H9 (cell line): Measurements from ENCODE around the gene HORMAD2. TPM values are rescaled to one million over a fixed set of nuclear protein-coding genes. Genes with fewer than 3 reads are reported as not detected.

Experiments used
- DNase-seq: peaks from one replicate; pipeline ENCODE4 v3.0.0-alpha.2; 2017
- H2AFZ ChIP-seq: one replicate; pipeline ENCODE4 v1.6.1; 2013; ENCODE audit warnings: mild to moderate bottlenecking, low read length, control low read depth, moderate library complexity
- H2AK5ac ChIP-seq: 2 replicates; pipeline ENCODE4 v1.6.1; 2013; ENCODE audit warnings: low read length, control low read depth, mixed read lengths; ENCODE audit not compliant: insufficient read length
- H2BK120ac ChIP-seq: one replicate; pipeline ENCODE4 v1.6.1; 2013; ENCODE audit warnings: low read depth, mild to moderate bottlenecking, low read length, control low read depth, inconsistent platforms; ENCODE audit not compliant: poor library complexity, severe bottlenecking
- H2BK12ac ChIP-seq: 2 replicates; pipeline ENCODE4 v1.6.1; 2013; ENCODE audit warnings: low read length, control low read depth, mixed read lengths, low read depth; ENCODE audit not compliant: insufficient read length
- H2BK15ac ChIP-seq: 2 replicates; pipeline ENCODE4 v1.6.1; 2013; ENCODE audit warnings: low read depth, low read length, control low read depth
- H2BK20ac ChIP-seq: one replicate; pipeline ENCODE4 v1.6.1; 2013; ENCODE audit warnings: low read depth, mild to moderate bottlenecking, low read length, control low read depth, inconsistent platforms; ENCODE audit not compliant: poor library complexity, severe bottlenecking
- H2BK5ac ChIP-seq: 2 replicates; pipeline ENCODE4 v1.6.1; 2013; ENCODE audit warnings: low read length, control low read depth, mixed read lengths; ENCODE audit not compliant: insufficient read length
- H3K14ac ChIP-seq: 2 replicates; pipeline ENCODE4 v1.6.1; 2013; ENCODE audit warnings: low read length, control low read depth; ENCODE audit not compliant: insufficient read depth
- H3K18ac ChIP-seq: 2 replicates; pipeline ENCODE4 v1.6.1; 2013; ENCODE audit warnings: low read depth, mild to moderate bottlenecking, mixed read lengths, low read length, control low read depth; ENCODE audit not compliant: insufficient read length
- H3K23ac ChIP-seq: 2 replicates; pipeline ENCODE4 v1.6.1; 2013; ENCODE audit warnings: low read length, control low read depth, mixed read lengths, low read depth; ENCODE audit not compliant: insufficient read length
- H3K23me2 ChIP-seq: 2 replicates; pipeline ENCODE4 v1.6.1; 2013; ENCODE audit warnings: low read depth, mild to moderate bottlenecking, mixed read lengths, low read length, control low read depth; ENCODE audit not compliant: insufficient read length, poor library complexity, severe bottlenecking
- H3K27ac ChIP-seq: 2 replicates; pipeline ENCODE4 v1.5.1; 2013; ENCODE audit warnings: low read length, control low read depth, mixed read lengths, low read depth; ENCODE audit not compliant: insufficient read length
- H3K27me3 ChIP-seq: 2 replicates; pipeline ENCODE4 v1.6.1; 2013; ENCODE audit warnings: low read length, control low read depth, inconsistent platforms; ENCODE audit not compliant: insufficient read depth
- H3K4ac ChIP-seq: 2 replicates; pipeline ENCODE4 v1.6.1; 2013; ENCODE audit warnings: low read depth, mild to moderate bottlenecking, control low read depth, inconsistent platforms, low read length, moderate library complexity
- H3K4me1 ChIP-seq: 2 replicates; pipeline ENCODE4 v1.6.1; 2013; ENCODE audit warnings: low read length, control low read depth, inconsistent platforms; ENCODE audit not compliant: insufficient read depth
- H3K4me2 ChIP-seq: 2 replicates; pipeline ENCODE4 v1.6.1; 2013; ENCODE audit warnings: low read length, control low read depth, mixed read lengths; ENCODE audit not compliant: insufficient read length, insufficient read depth
- H3K56ac ChIP-seq: 2 replicates; pipeline ENCODE4 v1.6.1; 2013; ENCODE audit warnings: low read depth, mild to moderate bottlenecking, mixed read lengths, low read length, control low read depth; ENCODE audit not compliant: insufficient read length
- H3K79me1 ChIP-seq: 2 replicates; pipeline ENCODE4 v1.6.1; 2013; ENCODE audit warnings: low read depth, mild to moderate bottlenecking, moderate library complexity, low read length, control low read depth, inconsistent platforms; ENCODE audit not compliant: insufficient read depth, poor library complexity, severe bottlenecking
- H3K79me2 ChIP-seq: 2 replicates; pipeline ENCODE4 v1.6.1; 2013; ENCODE audit warnings: low read length, control low read depth, inconsistent platforms; ENCODE audit not compliant: insufficient read depth
- H3K9ac ChIP-seq: 2 replicates; pipeline ENCODE4 v1.6.1; 2013; ENCODE audit warnings: low read length, control low read depth, mixed read lengths; ENCODE audit not compliant: insufficient read length; ENCODE audit errors: extremely low read depth
- H3K9me3 ChIP-seq: one replicate; pipeline ENCODE4 v1.6.1; 2013; ENCODE audit warnings: low read depth, low read length, inconsistent platforms; ENCODE audit not compliant: control insufficient read depth
- H3T11ph ChIP-seq: one replicate; pipeline ENCODE4 v1.6.1; 2013; ENCODE audit warnings: mild to moderate bottlenecking, low read length, control low read depth, inconsistent platforms
- H4K20me1 ChIP-seq: one replicate; pipeline ENCODE4 v1.6.1; 2013; ENCODE audit not compliant: control insufficient read depth, insufficient read length, insufficient read depth
- H4K5ac ChIP-seq: 2 replicates; pipeline ENCODE4 v1.6.1; 2013; ENCODE audit warnings: low read depth, mild to moderate bottlenecking, mixed read lengths, low read length, control low read depth; ENCODE audit not compliant: insufficient read length
- H4K8ac ChIP-seq: replicated peaks from 2 replicates; pipeline ENCODE4 v1.6.1; 2013; ENCODE audit warnings: low read length, control low read depth, mixed read lengths, low read depth; ENCODE audit not compliant: insufficient read length
- H4K91ac ChIP-seq: 2 replicates; pipeline ENCODE4 v1.6.1; 2013; ENCODE audit warnings: low read depth, mild to moderate bottlenecking, moderate library complexity, mixed read lengths, low read length, control low read depth; ENCODE audit not compliant: insufficient read length
- H3K27ac Mint-ChIP-seq, 3 experiments: 2 replicates in 2 of 3; 3 replicates in 1 of 3; pipeline ENCODE4 v1.8.0; 2020 to 2021; ENCODE audit warnings: mixed read lengths in 3 of 3, mild to moderate bottlenecking in 1 of 3, moderate library complexity in 1 of 3
- H3K27me3 Mint-ChIP-seq: 2 replicates; pipeline ENCODE4 v1.8.0; 2021; ENCODE audit warnings: low read depth, mild to moderate bottlenecking, moderate library complexity, mixed read lengths
- H3K36me3 Mint-ChIP-seq, 3 experiments: 2 replicates in 2 of 3; 3 replicates in 1 of 3; pipeline ENCODE4 v1.8.0; 2020 to 2021; ENCODE audit warnings: low read depth in 3 of 3, mixed read lengths in 3 of 3; ENCODE audit not compliant: insufficient read depth in 1 of 3
- H3K4me1 Mint-ChIP-seq, 2 experiments: 2 replicates each; pipeline ENCODE4 v1.8.0; 2020; ENCODE audit warnings: mixed read lengths in 2 of 2
- H3K4me3 Mint-ChIP-seq, 2 experiments: 2 replicates in 1 of 2; 3 replicates in 1 of 2; pipeline ENCODE4 v1.8.0; 2020 to 2021; ENCODE audit warnings: mild to moderate bottlenecking in 2 of 2, mixed read lengths in 2 of 2, moderate library complexity in 1 of 2
- H3K9me3 Mint-ChIP-seq, 2 experiments: 2 replicates in 1 of 2; 3 replicates in 1 of 2; pipeline ENCODE4 v1.8.0; 2020; ENCODE audit warnings: mild to moderate bottlenecking in 2 of 2, mixed read lengths in 2 of 2, moderate library complexity in 1 of 2
- WGBS: extraction: QIAGEN DNeasy Blood & Tissue Kit; methylation state at CpG from one replicate; pipeline ENCODE4 v1.1.7; 2013; ENCODE audit warnings: missing lambda C conversion rate, low lambda C conversion rate, mixed read lengths; ENCODE audit not compliant: insufficient read length; ENCODE audit errors: extremely low coverage; 5-methylcytosine and 5-hydroxymethylcytosine counted together
- total RNA-seq: library from RNA; stranded (reverse); gene quantifications from 2 replicates; pipeline ENCODE4 v1.2.1, GENCODE V29; 2021
- TF ChIP-seq, protein P1 (sequence below): fragments of 200-600 bp; sonication (generic); conservative IDR thresholded peaks from 3 replicates; pipeline ENCODE4 v1.8.0; 2021; ENCODE audit warnings: antibody characterized with exemption, mild to moderate bottlenecking

The HORMAD2 gene
- total RNA-seq, 1 experiment from 2014 or later: not detected

- Histone ChIP-seq H2BK15ac (no peak overlapping the region), H4K20me1 (no peaks in the 10 kb centered on the region), H3K23me2 (no peaks in the 10 kb centered on the region), H3K23ac (no peak overlapping the region), H3K56ac (no peak overlapping the region), H4K91ac (no peak overlapping the region), H3K27me3 (no peaks in the 10 kb centered on the region), H3K79me2 (no peaks in the 10 kb centered on the region), H2BK120ac (no peak overlapping the region), H2BK12ac (no peak overlapping the region), H2AK5ac (no peak overlapping the region), H3K18ac (no peak overlapping the region), H3K4ac (no peak overlapping the region), H3K9me3 (no peaks in the 10 kb centered on the region), H3K4me2 (no peak overlapping the region), H3K14ac (no peak overlapping the region), H2AFZ (no peak overlapping the region), H3K4me1 (no peaks in the 10 kb centered on the region), H4K5ac (no peak overlapping the region), H3K27ac (no peak overlapping the region), H3T11ph (no peak overlapping the region), H4K8ac (no peak overlapping the region), H3K79me1 (no peaks in the 10 kb centered on the region), H3K9ac (no peak overlapping the region), H2BK5ac (no peak overlapping the region), H2BK20ac (no peak overlapping the region)
- Mint-ChIP-seq H3K4me3 (no peak overlapping the region), H3K9me3 (peaks cover 18 to 28% of the 10 kb centered on the region in 2 experiments), H3K36me3 (no peaks in the 10 kb centered on the region), H3K27ac (no peak overlapping the region), H3K4me1 (no peaks in the 10 kb centered on the region), H3K27me3 (no peaks in the 10 kb centered on the region; the same call in 1 of the 2 replicates)
- no CpG with 5 or more reads among the region's 1 CpG for WGBS
- DNase-seq: no peak
- TF ChIP-seq, protein P1, sequence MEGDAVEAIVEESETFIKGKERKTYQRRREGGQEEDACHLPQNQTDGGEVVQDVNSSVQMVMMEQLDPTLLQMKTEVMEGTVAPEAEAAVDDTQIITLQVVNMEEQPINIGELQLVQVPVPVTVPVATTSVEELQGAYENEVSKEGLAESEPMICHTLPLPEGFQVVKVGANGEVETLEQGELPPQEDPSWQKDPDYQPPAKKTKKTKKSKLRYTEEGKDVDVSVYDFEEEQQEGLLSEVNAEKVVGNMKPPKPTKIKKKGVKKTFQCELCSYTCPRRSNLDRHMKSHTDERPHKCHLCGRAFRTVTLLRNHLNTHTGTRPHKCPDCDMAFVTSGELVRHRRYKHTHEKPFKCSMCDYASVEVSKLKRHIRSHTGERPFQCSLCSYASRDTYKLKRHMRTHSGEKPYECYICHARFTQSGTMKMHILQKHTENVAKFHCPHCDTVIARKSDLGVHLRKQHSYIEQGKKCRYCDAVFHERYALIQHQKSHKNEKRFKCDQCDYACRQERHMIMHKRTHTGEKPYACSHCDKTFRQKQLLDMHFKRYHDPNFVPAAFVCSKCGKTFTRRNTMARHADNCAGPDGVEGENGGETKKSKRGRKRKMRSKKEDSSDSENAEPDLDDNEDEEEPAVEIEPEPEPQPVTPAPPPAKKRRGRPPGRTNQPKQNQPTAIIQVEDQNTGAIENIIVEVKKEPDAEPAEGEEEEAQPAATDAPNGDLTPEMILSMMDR: no peak
Observed at GRCh38 chr22:30094804-30095203, 14.5 kb downstream of the HORMAD2 start.
